Activated gamma-delta T cell treated with anti-CD3 and anti-CD28 coated beads, Interleukin-2, amount 50 U/mL, for 16 hours (primary cell): ENCODE results near the gene ZNF423.

Source experiments
- DNase-seq: peaks from one replicate; pipeline ENCODE4 v3.0.0-alpha.2; 2020; ENCODE audit warnings: low read depth

ZNF423 gene

GRCh38 chr16:49600536-49600935 lies 255.4 kb downstream of the ZNF423 start:
- no peak for DNase-seq

- no peak for DNase-seq
Measured at GRCh38 chr16:49599704-49600103, 256.2 kb downstream of the ZNF423 start.

GRCh38 chr16:49599281-49599680 lies 256.6 kb downstream of the ZNF423 start:
- DNase-seq = no peak

GRCh38 chr16:49598383-49599170 lies 257.3 kb downstream of the ZNF423 start:
- no peak for DNase-seq

- DNase-seq = no peak
Measured at GRCh38 chr16:49597796-49598195, 258.1 kb downstream of the ZNF423 start.

GRCh38 chr16:49596648-49597291 lies 259.1 kb downstream of the ZNF423 start:
- no peak for DNase-seq

GRCh38 chr16:49596068-49596467 lies 259.8 kb downstream of the ZNF423 start:
- no peak for DNase-seq

GRCh38 chr16:49594685-49595498 lies 261.0 kb downstream of the ZNF423 start:
- DNase-seq = no peak

- no peak for DNase-seq
Measured at GRCh38 chr16:49594153-49594552, 261.8 kb downstream of the ZNF423 start.

- DNase-seq = no peak
Measured at GRCh38 chr16:49593424-49594040, 262.4 kb downstream of the ZNF423 start.

GRCh38 chr16:49592546-49593423 lies 263.1 kb downstream of the ZNF423 start:
- peak; percentile 9 for DNase-seq

- DNase-seq = no peak
Measured at GRCh38 chr16:49590166-49590871, 265.6 kb downstream of the ZNF423 start.

- no peak for DNase-seq
Measured at GRCh38 chr16:49589544-49590031, 266.3 kb downstream of the ZNF423 start.

- DNase-seq = no peak
Measured at GRCh38 chr16:49588729-49589384, 267.1 kb downstream of the ZNF423 start.

GRCh38 chr16:49588026-49588425 lies 267.9 kb downstream of the ZNF423 start:
- no peak for DNase-seq

- no peak for DNase-seq
Measured at GRCh38 chr16:49587511-49587910, 268.4 kb downstream of the ZNF423 start.

GRCh38 chr16:49586466-49587450 lies 269.2 kb downstream of the ZNF423 start:
- no peak for DNase-seq

- DNase-seq = no peak
Measured at GRCh38 chr16:49585143-49585832, 270.6 kb downstream of the ZNF423 start.
